HepG2 (cell line): ENCODE data around the gene PPAT. TPM values are rescaled to one million over a fixed set of nuclear protein-coding genes. Genes with fewer than 3 reads are reported as not detected.
A peak's percentile ranks its signal among the peaks of the same experiment; 100 is the strongest.

Source experiments
- ATAC-seq: fragments of 200-7000 bp; cut with Tn5 transposase; 3 replicates; pipeline ENCODE4 v1.9.1; 2020; ENCODE audit warnings: mild to moderate bottlenecking, moderate library complexity
- BruUV-seq: library from RNA; stranded (reverse); fragments of 400-500 nt; replicated peaks from 2 replicates; lab custom pipeline; 2021; lab: Mats Ljungman, UMichigan
- CTCF ChIA-PET: fragments of 300-600 bp; formaldehyde crosslinking; extraction: SDS; loops from one replicate; lab custom pipeline; 2021; ENCODE audit warnings: low total read pairs, inconsistent platforms, low intra/inter-chr PET ratio; lab: Yijun Ruan, JAX
- POLR2A ChIA-PET: fragments of 350-600 bp; sonication (Branson Sonifier 250); formaldehyde crosslinking; loops from one replicate; lab custom pipeline; 2020; ENCODE audit warnings: antibody characterized with exemption, inconsistent platforms; lab: Yijun Ruan, JAX
- DNase-seq: peaks from one replicate; pipeline ENCODE4 v3.0.0-alpha.2; 2015; ENCODE audit warnings: low spot score
- FAIRE-seq: peaks from 3 replicates; lab custom pipeline; 2011; peaks lifted over from hg19 to GRCh38; lab: Jason Lieb, UNC
- H2AFZ ChIP-seq: one replicate; pipeline ENCODE4 v1.6.1; 2011; ENCODE audit warnings: low read length, inconsistent platforms
- H3K27ac ChIP-seq: fragments of 300-600 bp; 3 replicates; pipeline ENCODE4 v1.8.0; 2011; ENCODE audit warnings: mixed run types, mild to moderate bottlenecking, mixed read lengths, low read length, inconsistent platforms; ENCODE audit not compliant: insufficient read depth; ENCODE audit errors: extremely low read length
- H3K27me3 ChIP-seq, 2 experiments: fragments of 200-600 bp in 1 of 2; 2 replicates in 1 of 2; 3 replicates in 1 of 2; pipeline versions ENCODE4 v1.6.0 to v1.8.0; 2011; ENCODE audit warnings: low read length in 2 of 2, mild to moderate bottlenecking in 2 of 2, moderate library complexity in 2 of 2, inconsistent platforms in 1 of 2; ENCODE audit not compliant: insufficient read depth in 2 of 2, control insufficient read depth in 1 of 2
- H3K36me3 ChIP-seq, 2 experiments: fragments of 200-600 bp in 1 of 2; replicated peaks in 1 of 2; 2 replicates in 1 of 2; 3 replicates in 1 of 2; pipeline versions ENCODE4 v1.5.1 to v1.8.0; 2011; ENCODE audit warnings: low read length in 2 of 2, inconsistent platforms in 1 of 2; ENCODE audit not compliant: insufficient read depth in 2 of 2, control insufficient read depth in 1 of 2
- H3K4me1 ChIP-seq: 2 replicates; pipeline ENCODE4 v1.5.1; 2012; ENCODE audit warnings: low read length, inconsistent platforms; ENCODE audit not compliant: insufficient read depth
- H3K4me2 ChIP-seq: 2 replicates; pipeline ENCODE4 v1.6.0; 2011; ENCODE audit warnings: low read depth, low read length, inconsistent platforms
- H3K4me3 ChIP-seq, 3 experiments: fragments of 200-600 bp in 1 of 3; sonication (generic), shearing (Covaris generic) in 1 of 3; replicated peaks in 1 of 3; 2 replicates each; pipeline ENCODE4 v1.5.1; 2011 to 2016; ENCODE audit warnings: low read length in 3 of 3, inconsistent platforms in 2 of 3, low read depth in 2 of 3, mild to moderate bottlenecking in 2 of 3, control low read depth in 1 of 3, mixed read lengths in 1 of 3; ENCODE audit not compliant: insufficient read depth in 1 of 3
- H3K79me2 ChIP-seq: one replicate; pipeline ENCODE4 v1.6.1; 2011; ENCODE audit warnings: low read length, inconsistent platforms; ENCODE audit not compliant: insufficient read depth
- H3K9ac ChIP-seq: 2 replicates; pipeline ENCODE4 v1.6.0; 2011; ENCODE audit warnings: mild to moderate bottlenecking, low read depth, low read length, inconsistent platforms; ENCODE audit not compliant: insufficient read depth
- H3K9me3 ChIP-seq: 2 replicates; pipeline ENCODE4 v1.5.1; 2012; ENCODE audit warnings: mild to moderate bottlenecking, low read length
- H4K20me1 ChIP-seq: 2 replicates; pipeline ENCODE4 v1.6.0; 2011; ENCODE audit warnings: inconsistent platforms, mild to moderate bottlenecking, low read length, moderate library complexity; ENCODE audit not compliant: insufficient read depth
- CTCF ChIP-seq: sonication (generic); formaldehyde crosslinking; IDR thresholded peaks from 2 replicates; pipeline ENCODE4 v1.5.0; 2020; ENCODE audit warnings: mild to moderate bottlenecking, missing genetic modification reagents, moderate library complexity
- ELF3 ChIP-seq: IDR thresholded peaks from 2 replicates; pipeline ENCODE4 v1.6.1; 2016; ENCODE audit warnings: missing genetic modification reagents, missing compliant biosample characterization
- KMT2A ChIP-seq: sonication (generic); formaldehyde crosslinking; IDR thresholded peaks from 2 replicates; pipeline ENCODE4 v1.4.0; 2020; ENCODE audit warnings: missing genetic modification reagents
- MAFF ChIP-seq: IDR thresholded peaks from 2 replicates; pipeline ENCODE4 v1.6.1; 2011; ENCODE audit warnings: low read depth, low read length, improper control_type of control experiment
- RBM22 ChIP-seq: fragments of 200-400 bp; formaldehyde crosslinking; optimal IDR thresholded peaks from 2 replicates; pipeline ENCODE3; 2017; ENCODE audit warnings: mild to moderate bottlenecking, low read length, moderate library complexity
- STAG1 ChIP-seq: sonication (generic); formaldehyde crosslinking; IDR thresholded peaks from 2 replicates; pipeline ENCODE4 v1.4.0; 2020; ENCODE audit warnings: missing genetic modification reagents
- TFDP2 ChIP-seq: sonication (generic); formaldehyde crosslinking; IDR thresholded peaks from 2 replicates; pipeline ENCODE4 v1.4.0; 2020; ENCODE audit warnings: missing genetic modification reagents
- ZFP91 ChIP-seq: sonication (generic); formaldehyde crosslinking; IDR thresholded peaks from 2 replicates; pipeline ENCODE4 v1.9.0; 2022; ENCODE audit warnings: missing genetic modification reagents, mild to moderate bottlenecking, borderline replicate concordance
- WGBS: methylation state at CpG from one replicate; pipeline ENCODE4 v1.1.6; 2017; ENCODE audit warnings: low lambda C conversion rate; 5-methylcytosine and 5-hydroxymethylcytosine counted together
- in situ Hi-C: cut with HindIII; loops from 2 replicates; pipeline ENCODE4 v1.10.0; 2017; ENCODE audit warnings: low pct_unique_long_range_greater_than_20kb; ENCODE audit not compliant: extremely low pct_ligation_motif_present
- intact Hi-C: fragments of 100-400 bp; cut with micrococcal nuclease; formaldehyde crosslinking; loops from one replicate; pipeline ENCODE4 v1.10.0; 2022; ENCODE audit not compliant: unreplicated experiment
- polyA plus RNA-seq, 8 experiments: library from polyadenylated mRNA; depleted of rRNA in 3 of 8; stranded (reverse) in 7 of 8; unstranded in 1 of 8; fragments of >200 nt; fragmentation: Illumina TruSeq in 4 of 8; extraction: Trizol in 4 of 8; gene quantifications; 2 replicates each; pipeline versions ENCODE4 v1.2.1 to v1.2.3, GENCODE V29; 2011 to 2016; ENCODE audit warnings: low read depth in 4 of 8, missing spikeins in 1 of 8, mixed read lengths in 1 of 8; ENCODE audit not compliant: insufficient read depth in 1 of 8
- total RNA-seq, 5 experiments: library from RNA; depleted of rRNA; stranded (reverse); fragments of >200 nt; fragmentation: Illumina TruSeq; extraction: Trizol; gene quantifications; 2 replicates each; pipeline ENCODE4 v1.2.3, GENCODE V29; 2016; ENCODE audit warnings: low read depth in 1 of 5

Gene PPAT
- total and polyA plus RNA-seq, 2 of the 13 experiments (the other 11 are each of a cell fraction or from before 2014, with no cell fraction given) = 16.9 to 62.6 TPM

- Histone ChIP-seq H2AFZ (no peak overlapping the region), H3K79me2 (peaks cover 100% of the 10 kb centered on the region), H3K27me3 (no peaks in the 10 kb centered on the region), H3K4me3 (no peak overlapping the region), H3K4me1 (peaks cover 26% of the 10 kb centered on the region), H3K9me3 (no peaks in the 10 kb centered on the region), H3K36me3 (peaks cover 0 to 3% of the 10 kb centered on the region in 2 experiments; a peak in 3 of 5 replicates), H3K27ac (no peak overlapping the region), H4K20me1 (peaks cover 14% of the 10 kb centered on the region; the same call in 1 of the 2 replicates), H3K4me2 (no peak overlapping the region), H3K9ac (no peak overlapping the region)
- DNase-seq = no peak
- no peak for TF ChIP-seq TFDP2 (CRISPR knock-in tag)
- TF ChIP-seq KMT2A (CRISPR knock-in tag) = no peak
- TF ChIP-seq ELF3 (CRISPR knock-in tag) = no peak
- TF ChIP-seq MAFF = no peak
- peak; percentile 44 for TF ChIP-seq CTCF
- no peak for TF ChIP-seq RBM22
- TF ChIP-seq ZFP91 (CRISPR knock-in tag) = no peak
- TF ChIP-seq STAG1 (CRISPR knock-in tag) = peak; percentile 35; the same call in 1 of the 2 replicates
- FAIRE-seq = no peak
- ChIA-PET POLR2A (interaction anchor here (1.4 to 2.3 kb wide), 2 partner anchors 10 to 11 kb away, joined by 8 read pairs; partner anchors contain the start of genes PAICS and PPAT), CTCF (interaction anchor here (2.0 kb wide), 1 partner anchor 119 kb away, joined by 12 read pairs; no protein-coding TSS in a partner anchor)
- no peak for ATAC-seq
- intact Hi-C loops (loop anchor here (2.0 to 10.0 kb wide), 3 partner anchors 42 to 410 kb away; partner anchors contain the start of gene SRP72), in situ Hi-C loops (no loop called here)
- 91% methylated on average over 5 of the region's 5 CpGs for WGBS
- BruUV-seq = no TSS peak
These were observed 10.5 kb downstream of the PPAT start for GRCh38 chr4:56424697-56425514.
